Measurements from ENCODE around the gene TSPAN5.

The TSPAN5 gene

GRCh38 chr4:98517218-98518021 lies 141.0 kb downstream of the TSPAN5 start:
- DNase-seq (ENCODE audit: low read depth): no peak

- no peak for DNase-seq (ENCODE audit: low read depth)
Measured at GRCh38 chr4:98516441-98517217, 141.8 kb downstream of the TSPAN5 start.

- DNase-seq (ENCODE audit: low read depth): peak; percentile 55
Measured at GRCh38 chr4:98516042-98516440, 142.4 kb downstream of the TSPAN5 start.

GRCh38 chr4:98515470-98515809 lies 143.0 kb downstream of the TSPAN5 start:
- no peak for DNase-seq (ENCODE audit: low read depth)

GRCh38 chr4:98514741-98515469 lies 143.5 kb downstream of the TSPAN5 start:
- DNase-seq (ENCODE audit: low read depth): no peak

- no peak for DNase-seq (ENCODE audit: low read depth)
Measured at GRCh38 chr4:98512918-98513317, 145.5 kb downstream of the TSPAN5 start.

GRCh38 chr4:98510757-98511517 lies 147.5 kb downstream of the TSPAN5 start:
- peak; percentile 62 for DNase-seq (ENCODE audit: low read depth)

GRCh38 chr4:98510340-98510739 lies 148.1 kb downstream of the TSPAN5 start:
- DNase-seq (ENCODE audit: low read depth): no peak

- DNase-seq (ENCODE audit: low read depth): no peak
Measured at GRCh38 chr4:98509721-98510120, 148.7 kb downstream of the TSPAN5 start.

- DNase-seq (ENCODE audit: low read depth): no peak
Measured at GRCh38 chr4:98508829-98509598, 149.4 kb downstream of the TSPAN5 start.

- no peak for DNase-seq (ENCODE audit: low read depth)
Measured at GRCh38 chr4:98508248-98508647, 150.2 kb downstream of the TSPAN5 start.

GRCh38 chr4:98507299-98507698 lies 151.1 kb downstream of the TSPAN5 start:
- no peak for DNase-seq (ENCODE audit: low read depth)

GRCh38 chr4:98506462-98507132 lies 151.8 kb downstream of the TSPAN5 start:
- DNase-seq (ENCODE audit: low read depth): no peak

GRCh38 chr4:98505992-98506391 lies 152.4 kb downstream of the TSPAN5 start:
- DNase-seq (ENCODE audit: low read depth): no peak

GRCh38 chr4:98504091-98504490 lies 154.3 kb downstream of the TSPAN5 start:
- no peak for DNase-seq (ENCODE audit: low read depth)

- DNase-seq (ENCODE audit: low read depth): no peak
Measured at GRCh38 chr4:98503676-98504075, 154.7 kb downstream of the TSPAN5 start.

- no peak for DNase-seq (ENCODE audit: low read depth)
Measured at GRCh38 chr4:98502624-98503023, 155.8 kb downstream of the TSPAN5 start.

GRCh38 chr4:98502031-98502430 lies 156.4 kb downstream of the TSPAN5 start:
- DNase-seq (ENCODE audit: low read depth): no peak

- no peak for DNase-seq (ENCODE audit: low read depth)
Measured at GRCh38 chr4:98501383-98501782, 157.0 kb downstream of the TSPAN5 start.

- DNase-seq (ENCODE audit: low read depth): no peak
Measured at GRCh38 chr4:98498774-98499173, 159.6 kb downstream of the TSPAN5 start.
